Measurements from ENCODE around the gene ACSS3. TPM values are rescaled to one million over a fixed set of nuclear protein-coding genes. Genes with fewer than 3 reads are reported as not detected.
"Not testable (repeated sequence)": the region's sequence is repeated elsewhere in the genome, so short reads cannot be mapped to it uniquely, and the experiment has no call there.

The ACSS3 gene
- polyA plus RNA-seq (ENCODE audit: insufficient read length in 4 of 4): 10 to 100 TPM; 18.4 to 22.5 (median 20.2) TPM

- DNase-seq (ENCODE audit: low read depth in 4 of 4, low spot score in 3 of 4): peak in 2 of 4 donors; percentile 43 to 45
Observed at GRCh38 chr12:81077686-81078441, at the start of gene ACSS3. TSS of gene ACSS3 (plus strand) at chr12:81078079. CDS start at chr12:81078121, 42 bp downstream.

GRCh38 chr12:81034926-81035325 is 43.0 kb upstream of the ACSS3 start:
- DNase-seq (ENCODE audit: low read depth in 4 of 4, low spot score in 3 of 4): no peak

- DNase-seq (ENCODE audit: low read depth in 4 of 4, low spot score in 3 of 4): no peak
Observed at GRCh38 chr12:81039231-81039630, 38.6 kb upstream of the ACSS3 start.

GRCh38 chr12:81043979-81044740 is 33.7 kb upstream of the ACSS3 start:
- no peak for DNase-seq (ENCODE audit: low read depth in 4 of 4, low spot score in 3 of 4)

- not testable (repeated sequence) for DNase-seq (ENCODE audit: low read depth in 4 of 4, low spot score in 3 of 4)
Observed at GRCh38 chr12:81064971-81065370, 12.9 kb upstream of the ACSS3 start.

GRCh38 chr12:81070846-81071245 is 7.0 kb upstream of the ACSS3 start:
- no peak for DNase-seq (ENCODE audit: low read depth in 4 of 4, low spot score in 3 of 4)

GRCh38 chr12:81075539-81075938 is 2.3 kb upstream of the ACSS3 start:
- no peak for DNase-seq (ENCODE audit: low read depth in 4 of 4, low spot score in 3 of 4)

- DNase-seq (ENCODE audit: low read depth in 4 of 4, low spot score in 3 of 4): peak in 1 of 4 donors; percentile 18
Observed at GRCh38 chr12:81077329-81077685, 572 bp upstream of the ACSS3 start.

- no peak for DNase-seq (ENCODE audit: low read depth in 4 of 4, low spot score in 3 of 4)
Observed at GRCh38 chr12:81078469-81079196, 754 bp downstream of the ACSS3 start.

- DNase-seq (ENCODE audit: low read depth in 4 of 4, low spot score in 3 of 4): no peak
Observed at GRCh38 chr12:81079280-81080076, 1.6 kb downstream of the ACSS3 start.

- DNase-seq (ENCODE audit: low read depth in 4 of 4, low spot score in 3 of 4): no peak
Observed at GRCh38 chr12:81080431-81080983, 2.6 kb downstream of the ACSS3 start.

- no peak for DNase-seq (ENCODE audit: low read depth in 4 of 4, low spot score in 3 of 4)
Observed at GRCh38 chr12:81081726-81082125, 3.8 kb downstream of the ACSS3 start.

- no peak for DNase-seq (ENCODE audit: low read depth in 4 of 4, low spot score in 3 of 4)
Observed at GRCh38 chr12:81083018-81083417, 5.1 kb downstream of the ACSS3 start.

- DNase-seq (ENCODE audit: low read depth in 4 of 4, low spot score in 3 of 4): no peak
Observed at GRCh38 chr12:81083906-81084513, 6.1 kb downstream of the ACSS3 start.

GRCh38 chr12:81084811-81085350 is 7.0 kb downstream of the ACSS3 start:
- DNase-seq (ENCODE audit: low read depth in 4 of 4, low spot score in 3 of 4): no peak

GRCh38 chr12:81085832-81086231 is 8.0 kb downstream of the ACSS3 start:
- no peak for DNase-seq (ENCODE audit: low read depth in 4 of 4, low spot score in 3 of 4)

- DNase-seq (ENCODE audit: low read depth in 4 of 4, low spot score in 3 of 4): no peak
Observed at GRCh38 chr12:81086342-81086741, 8.5 kb downstream of the ACSS3 start.

GRCh38 chr12:81088221-81088620 is 10.3 kb downstream of the ACSS3 start:
- DNase-seq (ENCODE audit: low read depth in 4 of 4, low spot score in 3 of 4): no peak

- no peak for DNase-seq (ENCODE audit: low read depth in 4 of 4, low spot score in 3 of 4)
Observed at GRCh38 chr12:81089412-81089811, 11.5 kb downstream of the ACSS3 start.

Data from right renal pelvis (tissue), 4 donors.